BJ (cell line): ENCODE data around the gene MAGEC3. TPM values are rescaled to one million over a fixed set of nuclear protein-coding genes. Genes with fewer than 3 reads are reported as not detected.

Experiments used
- CTCF ChIA-PET: fragments of 350-600 bp; formaldehyde crosslinking; extraction: SDS; loops from one replicate; lab custom pipeline; 2021; ENCODE audit warnings: antibody characterized with exemption, inconsistent platforms; lab: Yijun Ruan, JAX
- POLR2A ChIA-PET: fragments of 300-600 bp; sonication (Branson Sonifier 250); formaldehyde crosslinking; extraction: SDS; loops from one replicate; lab custom pipeline; 2021; ENCODE audit warnings: antibody characterized with exemption; lab: Charles Lee
- DNase-seq: peaks from one replicate; pipeline ENCODE4 v3.0.0-alpha.2; 2011; ENCODE audit warnings: low read depth
- H3K27me3 ChIP-seq: 2 replicates; pipeline ENCODE4 v1.6.0; 2011; ENCODE audit warnings: low read length; ENCODE audit not compliant: control insufficient read depth, insufficient read depth
- H3K36me3 ChIP-seq: 2 replicates; pipeline ENCODE4 v1.5.1; 2011; ENCODE audit warnings: low read length; ENCODE audit not compliant: control insufficient read depth, insufficient read depth
- H3K4me3 ChIP-seq: 2 replicates; pipeline ENCODE4 v1.5.1; 2011; ENCODE audit warnings: low read depth, mild to moderate bottlenecking, control low read depth, low read length
- CTCF ChIP-seq: IDR thresholded peaks from 2 replicates; pipeline ENCODE4 v1.5.1; 2011; ENCODE audit warnings: low read depth, mild to moderate bottlenecking, control low read depth, inconsistent platforms, low read length, moderate library complexity; ENCODE audit not compliant: insufficient read depth
- polyA plus RNA-seq: library from polyadenylated mRNA; depleted of rRNA; stranded (reverse); fragments of >200 nt; gene quantifications from 2 replicates; pipeline ENCODE4 v1.2.3, GENCODE V29; 2011

MAGEC3 gene
- polyA plus RNA-seq, 1 experiment, result not detected

- H3K27me3 ChIP-seq, result no peaks in the 10 kb centered on the region
- no peak for TF ChIP-seq CTCF
- CTCF ChIA-PET, result no interaction called here
- DNase-seq, result no peak
- H3K4me3 ChIP-seq, result no peak overlapping the region
- POLR2A ChIA-PET, result no interaction called here
- H3K36me3 ChIP-seq, result no peaks in the 10 kb centered on the region
Observed at GRCh38 chrX:141897690-141898089, 59.6 kb downstream of the MAGEC3 start.

GRCh38 chrX:141902366-141902765, 64.2 kb downstream of the MAGEC3 start:
- Histone ChIP-seq H3K36me3 (no peaks in the 10 kb centered on the region), H3K27me3 (no peaks in the 10 kb centered on the region), H3K4me3 (no peak overlapping the region)
- no peak for TF ChIP-seq CTCF
- ChIA-PET POLR2A (no interaction called here), CTCF (no interaction called here)
- no peak for DNase-seq

- no peaks in the 10 kb centered on the region for H3K36me3 ChIP-seq
- H3K27me3 ChIP-seq, result no peaks in the 10 kb centered on the region
- DNase-seq, result no peak
- ChIA-PET CTCF (no interaction called here), POLR2A (no interaction called here)
- H3K4me3 ChIP-seq, result no peak within 1 kb of the TSS
- TF ChIP-seq CTCF, result no peak
Observed at GRCh38 chrX:141903400-141904155, 65.5 kb downstream of the MAGEC3 start, which contains the start of gene MAGEC1. Gene MAGEC1 (plus strand): TSS chrX:141903894. CDS start chrX:141905073, 1,179 bp downstream.

GRCh38 chrX:141904262-141904661, 66.1 kb downstream of the MAGEC3 start:
- H3K4me3 ChIP-seq, result no peak overlapping the region
- no peak for TF ChIP-seq CTCF
- H3K36me3 ChIP-seq, result no peaks in the 10 kb centered on the region
- no peaks in the 10 kb centered on the region for H3K27me3 ChIP-seq
- POLR2A ChIA-PET, result no interaction called here
- DNase-seq, result no peak
- CTCF ChIA-PET, result no interaction called here

GRCh38 chrX:141917801-141918200, 79.7 kb downstream of the MAGEC3 start:
- POLR2A ChIA-PET, result no interaction called here
- CTCF ChIA-PET, result no interaction called here
- TF ChIP-seq CTCF, result no peak

More at GRCh38 chrX:141917801-141918200, 79.7 kb downstream of the MAGEC3 start:
- H3K4me3 ChIP-seq, result no peak overlapping the region
- DNase-seq, result no peak
- H3K27me3 ChIP-seq, result no peaks in the 10 kb centered on the region
- H3K36me3 ChIP-seq, result no peaks in the 10 kb centered on the region
